ENCODE results near the gene CPLX3.

- TF ChIP-seq CTCF (IDR thresholded peaks at IDR 0.05; ENCODE audit: low read length): no peak
- no peak for TF ChIP-seq EZH2 (IDR thresholded peaks at IDR 0.05; ENCODE audit: borderline replicate concordance, low read length)
Measured at GRCh38 chr15:74824976-74825375, 1.5 kb upstream of the CPLX3 start.

Measured in OCI-LY1 (cell line).